Measurements from ENCODE around the gene OAF.

The OAF gene

DNA sequence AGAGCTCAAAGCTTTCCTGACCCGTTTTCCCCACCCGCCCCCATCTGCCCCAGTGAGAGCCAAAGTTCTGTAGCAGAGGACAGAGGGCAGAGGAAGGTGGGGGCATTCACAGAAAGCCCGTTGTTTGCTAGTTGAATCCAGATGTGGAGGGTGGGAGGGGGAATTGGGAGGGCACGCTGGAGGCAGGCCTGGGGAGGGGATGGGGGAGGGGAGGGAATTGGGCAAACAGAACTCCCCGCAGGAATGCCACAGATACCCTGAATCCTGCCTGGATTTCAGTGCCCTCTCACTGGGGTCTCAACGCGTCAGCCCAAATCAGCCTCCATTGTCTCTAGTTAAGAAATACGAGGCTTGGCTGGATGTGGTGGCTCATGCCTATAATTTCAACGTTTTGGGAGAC, 12.9 kb upstream of the OAF start:
- in situ Hi-C loops (cut with HindIII; ENCODE audit: low pct_ligation_motif_present, low pct_unique_long_range_greater_than_20kb, low sequenced_read_pairs), result no loop called here
- DNase-seq, result no peak

DNA sequence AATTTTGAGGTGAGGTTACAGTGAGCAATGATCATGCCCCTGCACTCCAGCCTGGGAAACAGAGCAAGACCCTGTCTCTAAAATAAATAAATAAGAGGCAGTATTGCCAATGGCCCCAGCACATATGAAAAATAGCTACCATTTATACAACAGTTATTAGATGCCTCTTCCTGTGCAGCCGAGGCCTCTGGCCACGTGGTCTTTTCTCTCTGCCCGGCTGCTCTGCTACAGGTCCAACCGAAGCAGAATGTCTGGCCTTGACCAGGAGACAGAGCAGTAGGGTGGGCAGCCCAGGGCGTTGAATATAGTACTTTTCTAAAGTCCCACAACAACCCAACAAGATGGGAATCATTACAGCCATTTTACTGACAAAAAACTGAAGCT, 12.4 kb upstream of the OAF start:
- in situ Hi-C loops (cut with HindIII; ENCODE audit: low pct_ligation_motif_present, low pct_unique_long_range_greater_than_20kb, low sequenced_read_pairs), result no loop called here

DNA sequence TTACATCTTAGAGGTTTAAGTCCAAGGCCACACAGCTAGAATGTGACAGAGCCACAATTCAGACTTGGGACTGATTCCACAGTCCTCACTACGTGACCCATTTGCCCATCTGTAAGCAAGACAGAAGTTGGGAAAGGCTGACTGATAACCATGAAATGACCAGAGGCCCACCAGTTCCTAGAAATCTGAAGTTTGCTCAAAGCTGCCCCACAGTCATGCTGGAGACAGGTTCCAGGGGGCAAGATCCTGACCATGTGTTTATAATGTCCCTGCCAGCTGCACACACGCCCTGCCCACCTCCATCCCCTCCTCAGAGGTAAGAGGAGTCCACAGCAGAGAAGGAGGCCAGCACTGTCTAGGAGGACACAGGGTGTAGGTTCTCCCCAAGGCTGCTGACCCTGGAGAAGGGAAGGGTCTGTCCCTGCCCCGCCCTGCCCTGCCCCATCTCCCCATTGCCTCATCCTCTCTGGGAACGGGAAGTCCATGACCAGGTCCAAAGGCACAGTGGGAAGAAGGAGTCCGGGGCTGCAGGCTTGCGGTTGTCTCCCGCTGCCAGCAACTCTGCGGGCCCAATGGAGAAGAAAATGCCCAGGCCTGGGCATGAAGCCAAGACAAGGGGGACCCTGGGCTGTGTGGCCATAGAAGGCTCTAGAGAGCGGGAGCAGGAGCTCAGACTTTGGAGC, 11.9 kb upstream of the OAF start:
- in situ Hi-C loops (cut with HindIII; ENCODE audit: low pct_ligation_motif_present, low pct_unique_long_range_greater_than_20kb, low sequenced_read_pairs), result no loop called here
- DNase-seq, result no peak

More for the DNA sequence above, 12.4 kb upstream of the OAF start:
- no peak for DNase-seq

- DNase-seq, result no peak
- in situ Hi-C loops (cut with HindIII; ENCODE audit: low pct_ligation_motif_present, low pct_unique_long_range_greater_than_20kb, low sequenced_read_pairs), result no loop called here
These were observed 11.2 kb upstream of the OAF start for GRCh38 chr11:120199613-120200012.

DNA sequence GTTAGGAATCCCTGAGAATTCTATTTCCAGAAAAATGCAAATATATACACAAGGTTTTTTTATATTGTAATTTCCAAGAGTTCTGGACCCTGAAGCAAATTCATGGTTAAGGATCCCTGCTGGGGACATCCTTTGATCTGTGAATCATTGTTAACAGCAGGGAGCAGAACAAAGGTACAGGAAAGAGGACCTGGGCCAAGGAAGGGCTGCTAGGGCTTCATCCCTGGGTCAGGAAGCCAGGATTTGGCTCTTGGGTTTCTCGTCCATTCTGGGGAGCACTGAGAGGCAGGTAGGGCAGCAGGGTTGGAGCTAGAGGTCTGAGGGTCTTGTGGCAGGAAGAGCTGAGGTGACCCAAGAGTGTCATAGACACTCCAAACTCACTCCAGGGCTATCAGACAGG, 10.2 kb upstream of the OAF start:
- in situ Hi-C loops (cut with HindIII; ENCODE audit: low pct_ligation_motif_present, low pct_unique_long_range_greater_than_20kb, low sequenced_read_pairs), result no loop called here
- DNase-seq, result no peak

- DNase-seq, result no peak
- in situ Hi-C loops (cut with HindIII; ENCODE audit: low pct_ligation_motif_present, low pct_unique_long_range_greater_than_20kb, low sequenced_read_pairs), result no loop called here
These were observed 9.2 kb upstream of the OAF start for GRCh38 chr11:120201653-120202052.

GRCh38 chr11:120203626-120204025, 7.2 kb upstream of the OAF start:
- in situ Hi-C loops (cut with HindIII; ENCODE audit: low pct_ligation_motif_present, low pct_unique_long_range_greater_than_20kb, low sequenced_read_pairs), result no loop called here

GRCh38 chr11:120205596-120206161, 5.2 kb upstream of the OAF start:
- in situ Hi-C loops (cut with HindIII; ENCODE audit: low pct_ligation_motif_present, low pct_unique_long_range_greater_than_20kb, low sequenced_read_pairs), result no loop called here
- peak; percentile 83 for DNase-seq

More at GRCh38 chr11:120203626-120204025, 7.2 kb upstream of the OAF start:
- DNase-seq, result no peak

DNA sequence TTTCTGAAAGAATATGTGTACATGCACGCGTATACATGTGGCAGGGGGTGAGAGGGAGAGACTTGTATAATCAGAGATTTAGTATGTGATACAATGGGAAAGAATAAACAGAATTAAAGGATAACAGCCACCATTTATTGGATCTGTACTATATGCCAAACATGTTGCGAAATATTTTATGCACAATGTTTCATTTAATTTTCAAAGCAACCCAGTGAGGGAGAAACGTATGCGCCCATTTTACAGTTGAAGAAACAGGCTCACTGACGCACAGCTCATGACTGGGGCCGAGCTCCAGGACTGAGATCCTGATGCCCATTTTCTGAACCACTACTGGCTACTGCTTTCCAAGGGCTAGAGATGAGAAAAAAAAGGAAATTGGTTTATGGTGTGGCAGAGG, 3.3 kb upstream of the OAF start:
- in situ Hi-C loops (cut with HindIII; ENCODE audit: low pct_ligation_motif_present, low pct_unique_long_range_greater_than_20kb, low sequenced_read_pairs), result no loop called here
- DNase-seq, result no peak

GRCh38 chr11:120208001-120208441, 2.8 kb upstream of the OAF start:
- in situ Hi-C loops (cut with HindIII; ENCODE audit: low pct_ligation_motif_present, low pct_unique_long_range_greater_than_20kb, low sequenced_read_pairs), result no loop called here
- DNase-seq, result no peak

DNA sequence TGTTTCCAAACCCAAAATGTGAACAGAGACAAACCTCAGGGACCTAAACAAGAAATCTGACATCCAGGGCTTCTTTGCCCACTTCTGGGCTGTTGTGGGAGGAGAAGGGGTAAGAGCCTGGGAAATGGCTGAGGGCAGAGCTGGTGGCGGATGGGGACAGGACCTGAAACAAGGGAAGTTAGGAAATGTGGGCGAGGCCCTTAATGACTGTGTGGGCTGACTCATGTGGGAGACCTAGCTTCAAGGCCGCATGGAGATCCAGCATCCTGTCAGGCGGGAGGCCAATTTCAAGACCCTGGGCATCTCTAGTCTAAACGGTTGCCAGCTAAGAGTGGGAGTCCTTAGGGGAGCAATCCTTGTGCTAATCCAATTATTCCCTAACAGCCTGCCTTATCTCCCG, 2.1 kb upstream of the OAF start:
- in situ Hi-C loops (cut with HindIII; ENCODE audit: low pct_ligation_motif_present, low pct_unique_long_range_greater_than_20kb, low sequenced_read_pairs), result no loop called here
- DNase-seq, result no peak

- no peak for DNase-seq
- in situ Hi-C loops (cut with HindIII; ENCODE audit: low pct_ligation_motif_present, low pct_unique_long_range_greater_than_20kb, low sequenced_read_pairs), result no loop called here
These were observed 846 bp upstream of the OAF start for GRCh38 chr11:120209746-120210625.

- no peak for DNase-seq
- in situ Hi-C loops (cut with HindIII; ENCODE audit: low pct_ligation_motif_present, low pct_unique_long_range_greater_than_20kb, low sequenced_read_pairs), result no loop called here
These were observed 858 bp downstream of the OAF start for GRCh38 chr11:120211522-120212258.

DNA sequence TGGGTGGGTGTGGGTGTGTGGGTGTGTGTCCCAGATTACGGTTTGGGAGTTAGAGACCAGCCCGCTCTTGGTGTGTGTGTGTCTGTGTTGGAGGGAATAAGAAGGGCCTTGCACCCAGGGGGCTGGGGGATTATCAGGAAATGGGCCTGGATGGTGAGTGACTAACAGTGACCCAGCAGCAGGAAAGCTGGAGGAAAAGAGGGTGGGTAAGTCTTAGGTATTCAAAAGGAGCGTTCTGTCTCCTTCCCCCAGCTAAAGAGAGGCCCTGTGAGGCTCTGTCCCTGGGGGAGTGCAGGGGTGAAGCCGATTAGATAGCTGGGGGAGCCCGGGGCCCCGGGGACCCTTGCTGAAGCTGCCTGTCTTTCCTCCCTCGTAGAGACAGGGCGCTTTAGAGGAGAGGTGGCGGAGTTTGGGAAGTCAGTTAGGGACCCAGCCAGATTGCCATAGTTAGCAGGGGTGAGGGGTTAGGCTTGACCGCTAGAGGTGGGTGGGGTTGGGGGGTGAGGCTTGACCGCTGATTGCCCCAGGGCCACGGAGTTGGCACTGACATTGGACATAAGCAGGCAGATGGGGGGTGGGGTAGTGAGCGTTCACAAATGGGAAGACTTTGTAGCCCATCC, 1.5 kb downstream of the OAF start:
- in situ Hi-C loops (cut with HindIII; ENCODE audit: low pct_ligation_motif_present, low pct_unique_long_range_greater_than_20kb, low sequenced_read_pairs), result no loop called here
- no peak for DNase-seq

DNA sequence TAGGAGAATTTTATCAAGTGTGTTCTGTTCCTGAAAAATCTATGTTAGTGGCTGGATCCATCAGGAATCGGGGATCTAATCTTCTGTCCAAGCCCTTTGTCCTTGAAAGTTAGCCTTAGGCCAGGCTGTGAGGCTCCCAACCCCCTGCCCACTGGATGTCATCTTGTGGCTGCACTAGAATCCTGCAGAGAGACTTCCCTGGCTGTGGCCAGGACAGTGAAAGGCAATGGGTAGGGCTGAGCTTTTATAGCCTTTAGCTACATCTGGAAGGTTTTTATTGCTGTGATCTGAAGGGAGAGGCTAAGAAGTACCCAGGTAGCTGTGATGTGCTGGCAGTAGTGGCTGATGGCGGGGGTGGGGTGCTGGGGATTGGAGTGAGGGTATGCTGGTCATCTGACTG, 2.1 kb downstream of the OAF start:
- in situ Hi-C loops (cut with HindIII; ENCODE audit: low pct_ligation_motif_present, low pct_unique_long_range_greater_than_20kb, low sequenced_read_pairs), result no loop called here
- DNase-seq, result no peak

DNA sequence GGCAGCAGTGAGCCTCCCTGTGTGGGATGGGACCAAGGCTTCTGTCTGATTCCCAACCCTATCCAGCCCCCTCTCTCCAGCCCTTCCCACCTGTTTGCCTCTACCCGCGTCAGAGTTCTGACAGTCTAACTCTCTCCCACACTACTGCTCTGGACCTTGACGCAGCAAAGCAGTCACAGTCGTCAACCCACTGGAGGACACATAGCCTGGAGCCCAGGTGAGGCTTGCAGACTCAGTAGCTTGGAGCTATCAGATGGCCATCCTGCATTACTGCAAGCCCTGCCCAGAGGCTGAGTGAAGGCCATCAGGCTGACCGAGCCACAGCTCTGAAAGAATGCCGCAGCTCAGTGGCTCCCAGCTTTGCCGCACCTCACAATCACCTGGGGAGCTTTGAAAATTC, 3.7 kb downstream of the OAF start:
- in situ Hi-C loops (cut with HindIII; ENCODE audit: low pct_ligation_motif_present, low pct_unique_long_range_greater_than_20kb, low sequenced_read_pairs), result no loop called here
- no peak for DNase-seq

DNA sequence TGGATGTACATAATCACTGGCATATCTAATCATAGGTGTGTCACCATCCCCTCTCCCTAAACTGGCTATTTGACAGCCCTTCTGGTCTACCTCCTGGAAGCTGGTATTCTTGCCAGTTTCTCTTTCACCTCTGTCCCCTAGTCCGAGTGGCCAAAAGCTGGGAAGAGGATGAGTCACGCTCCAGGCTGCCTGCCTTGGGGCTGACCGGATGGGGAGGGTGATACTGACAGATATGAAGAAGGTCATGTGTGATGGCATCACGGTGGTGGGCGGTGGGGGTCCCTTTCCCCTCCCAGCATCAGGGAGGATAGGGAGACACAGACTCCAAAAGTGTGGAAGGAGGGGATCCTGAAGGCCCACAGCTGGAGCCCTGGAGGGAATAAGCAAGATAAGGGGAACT, 4.8 kb downstream of the OAF start:
- DNase-seq, result peak; percentile 61
- in situ Hi-C loops (cut with HindIII; ENCODE audit: low pct_ligation_motif_present, low pct_unique_long_range_greater_than_20kb, low sequenced_read_pairs), result no loop called here

DNA sequence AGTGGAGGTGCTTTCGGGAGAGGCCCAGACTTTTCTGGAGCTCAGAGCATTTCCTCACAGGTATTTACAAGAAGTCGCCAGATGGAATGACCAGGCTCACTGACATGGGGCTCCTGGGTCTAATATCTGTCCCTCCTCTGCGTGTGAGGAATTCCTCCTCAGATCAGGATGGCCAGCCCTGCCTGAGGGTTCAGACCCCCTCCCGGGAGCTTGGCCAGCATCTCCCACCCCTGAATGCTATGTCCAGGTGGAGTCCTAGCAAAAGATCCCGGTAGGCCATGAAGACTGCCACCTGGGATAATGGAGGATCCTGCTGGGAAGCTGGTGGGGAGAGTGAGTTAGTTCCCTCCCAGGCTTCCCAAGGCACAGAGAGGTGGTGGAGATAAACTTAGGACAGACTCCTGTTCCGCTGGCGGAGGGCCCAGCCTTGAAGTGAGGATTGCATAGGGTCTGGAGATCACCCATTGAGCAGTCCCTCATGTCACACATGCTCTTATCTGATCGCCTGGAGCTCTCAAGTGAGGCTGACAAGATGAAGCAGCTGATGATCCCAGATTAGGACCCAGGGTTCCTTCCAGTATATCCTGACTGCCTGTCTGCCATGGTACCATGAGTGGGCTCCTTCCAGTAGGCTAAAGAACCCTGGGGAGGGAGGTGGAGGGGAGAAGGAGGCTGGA, 5.7 kb downstream of the OAF start:
- in situ Hi-C loops (cut with HindIII; ENCODE audit: low pct_ligation_motif_present, low pct_unique_long_range_greater_than_20kb, low sequenced_read_pairs), result no loop called here
- no peak for DNase-seq
